CD4-positive, alpha-beta T cell treated with Interleukin-21 for 1 hour (primary cell): ENCODE results near the gene LPIN3.

ENCODE experiments used
- DNase-seq: peaks from one replicate; pipeline ENCODE4 v3.0.0-alpha.2; 2020

LPIN3 gene

GRCh38 chr20:41329435-41330342 lies 10.9 kb upstream of the LPIN3 start:
- peak; percentile 42 for DNase-seq

- DNase-seq: no peak
Observed at GRCh38 chr20:41330343-41330720, 10.3 kb upstream of the LPIN3 start.

- DNase-seq: no peak
Observed at GRCh38 chr20:41330941-41331340, 9.7 kb upstream of the LPIN3 start.

GRCh38 chr20:41331731-41332130 lies 8.9 kb upstream of the LPIN3 start:
- DNase-seq: no peak

DNA sequence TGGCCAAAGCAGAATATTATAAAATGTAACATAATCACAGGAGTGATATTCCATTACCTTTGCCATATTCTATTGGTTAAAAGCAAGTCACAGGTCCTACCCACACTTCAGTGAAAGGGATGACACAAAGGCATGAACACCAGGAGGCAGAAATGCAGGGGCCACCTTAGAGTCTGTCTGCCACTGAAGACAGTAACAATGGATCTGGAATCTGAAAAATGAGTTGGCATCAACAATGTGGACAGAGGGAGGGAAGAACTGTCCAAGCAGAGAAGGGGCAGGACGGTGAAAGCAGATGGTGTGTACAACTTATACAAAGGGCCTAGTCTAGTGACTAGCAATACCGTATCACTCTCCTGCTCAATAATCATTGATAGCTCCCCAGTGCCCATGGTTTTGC lies 6.6 kb upstream of the LPIN3 start:
- no peak for DNase-seq

DNA sequence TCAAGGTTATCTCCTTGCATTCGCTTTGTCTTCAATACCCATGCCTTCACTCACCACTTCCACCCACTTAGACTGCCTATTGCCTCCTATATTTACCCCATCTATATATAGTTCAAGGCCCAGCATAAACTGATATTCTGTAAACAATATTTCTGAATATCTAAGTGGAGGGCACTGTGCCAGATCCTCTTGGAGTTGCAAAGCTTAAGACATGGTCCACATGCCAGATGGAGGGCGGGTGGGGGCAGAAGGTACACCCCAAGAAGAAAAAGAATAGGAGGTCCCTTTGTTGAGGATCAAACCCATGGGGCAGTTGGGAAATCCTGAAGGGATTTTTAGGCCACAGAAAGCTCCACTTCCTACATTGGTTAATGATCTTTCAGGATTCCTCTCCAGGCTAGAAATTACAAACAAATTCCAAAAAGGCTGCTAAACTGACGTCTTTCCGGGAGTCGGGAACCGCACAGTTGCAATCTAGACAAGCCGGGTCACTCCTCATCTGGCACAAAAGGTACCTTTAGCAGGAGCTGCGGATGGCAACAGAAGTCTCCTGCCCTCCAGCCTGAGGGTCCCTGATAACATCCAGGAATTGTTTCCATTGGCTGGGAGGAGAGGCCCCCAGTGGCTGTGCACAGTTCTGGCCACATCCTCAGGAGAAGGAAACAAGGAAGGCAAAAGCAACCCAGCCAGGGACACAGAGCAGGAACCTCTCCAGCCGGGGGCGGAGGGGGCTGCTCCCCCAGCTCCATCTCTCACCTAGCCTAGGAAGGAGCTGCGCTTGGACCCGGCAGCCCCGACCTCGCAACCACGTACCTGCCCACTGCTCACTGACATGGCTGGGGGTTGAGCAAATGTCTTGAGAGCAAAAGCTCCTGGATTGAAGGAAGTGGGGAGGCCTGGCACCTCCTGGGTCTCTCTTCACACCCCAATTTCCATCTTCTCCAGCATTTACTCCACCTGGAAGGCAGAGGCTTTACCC lies 5.9 kb upstream of the LPIN3 start:
- no peak for DNase-seq

GRCh38 chr20:41335591-41335990 lies 5.0 kb upstream of the LPIN3 start:
- no peak for DNase-seq

DNA sequence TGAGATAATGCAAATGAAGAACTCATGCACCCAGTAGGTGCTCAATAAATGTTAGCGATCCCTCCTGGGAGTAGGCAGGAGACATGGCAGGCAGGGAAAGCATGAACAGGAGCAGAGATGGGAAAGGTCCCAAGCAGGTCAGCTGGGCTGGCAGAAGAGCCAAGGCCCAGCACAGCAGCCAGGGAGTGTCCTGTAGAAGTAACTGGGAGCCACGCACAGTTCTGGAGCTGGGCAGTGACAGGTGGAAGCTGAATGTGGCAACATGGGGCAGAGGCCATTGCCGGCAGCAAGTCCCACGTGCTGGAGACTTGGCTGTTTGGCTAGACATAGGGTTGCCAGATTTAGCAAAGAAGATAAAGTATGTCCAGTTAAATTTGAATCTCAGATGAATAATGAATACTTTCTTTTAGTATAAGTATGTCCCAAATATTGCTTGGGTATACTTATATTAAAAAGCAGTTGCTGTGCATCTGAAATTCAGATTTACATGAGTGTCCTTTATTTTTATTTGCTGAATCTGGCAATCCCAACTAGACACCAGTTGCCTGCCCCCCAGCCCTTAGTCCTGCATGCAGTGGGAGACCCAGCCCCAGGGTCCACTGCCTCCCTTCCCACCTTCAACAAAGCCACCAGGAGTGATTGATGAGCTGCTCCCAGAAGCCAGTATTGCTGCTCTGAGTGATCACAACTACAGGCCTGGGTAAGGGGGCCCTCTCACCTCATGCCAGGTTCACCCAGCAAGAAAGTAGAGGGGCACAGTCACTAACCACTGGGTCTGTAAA lies 3.7 kb upstream of the LPIN3 start:
- no peak for DNase-seq

GRCh38 chr20:41339957-41340326 lies 679 bp upstream of the LPIN3 start:
- peak; percentile 83 for DNase-seq

DNA sequence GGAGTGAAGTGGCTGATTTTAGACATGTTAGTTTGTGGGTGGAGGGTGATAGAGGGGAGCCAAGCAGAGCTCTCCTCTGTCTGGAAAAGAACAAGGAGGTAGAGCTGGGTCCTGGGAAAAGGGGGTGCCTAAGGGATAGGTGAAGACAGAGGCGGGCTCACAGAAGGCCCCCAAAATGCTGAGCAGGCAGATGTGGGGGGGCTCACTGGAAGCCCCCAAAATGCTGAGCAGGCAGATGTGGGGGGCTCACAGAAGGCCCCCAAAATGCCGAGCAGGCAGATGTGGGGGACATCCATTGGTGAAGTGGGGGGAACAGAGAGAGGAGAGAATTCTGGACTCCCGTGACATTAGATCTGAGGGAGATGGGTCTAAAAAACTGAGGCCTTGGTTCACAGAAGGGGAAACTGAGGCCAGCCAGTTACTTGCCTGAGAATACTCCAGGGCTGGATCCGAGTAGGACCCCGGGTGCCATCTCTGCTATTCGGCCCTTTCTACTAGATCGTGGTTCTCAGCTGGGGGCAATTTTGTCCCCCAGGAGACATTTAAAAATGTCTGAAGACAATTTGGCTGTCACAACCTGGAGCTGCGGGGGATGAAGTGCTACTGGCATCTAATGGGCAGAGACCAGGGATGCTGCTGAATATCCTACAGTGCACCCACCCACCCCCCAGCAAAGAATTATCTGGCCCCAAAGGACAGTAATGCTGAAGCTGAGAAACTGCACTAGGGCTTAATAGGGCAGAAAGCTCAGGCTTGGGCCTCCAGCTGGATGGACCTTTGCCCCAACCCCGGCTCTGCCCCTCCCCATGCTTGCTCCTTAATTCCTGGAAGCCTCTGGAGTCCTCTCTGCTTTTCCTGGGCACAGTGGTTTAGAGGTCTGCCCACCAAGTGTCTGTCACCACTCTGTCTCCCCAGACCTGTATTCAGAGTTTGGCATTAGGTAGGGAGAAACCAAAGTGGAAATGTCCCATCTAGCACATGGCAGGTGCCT lies 2.1 kb downstream of the LPIN3 start:
- DNase-seq: no peak

DNA sequence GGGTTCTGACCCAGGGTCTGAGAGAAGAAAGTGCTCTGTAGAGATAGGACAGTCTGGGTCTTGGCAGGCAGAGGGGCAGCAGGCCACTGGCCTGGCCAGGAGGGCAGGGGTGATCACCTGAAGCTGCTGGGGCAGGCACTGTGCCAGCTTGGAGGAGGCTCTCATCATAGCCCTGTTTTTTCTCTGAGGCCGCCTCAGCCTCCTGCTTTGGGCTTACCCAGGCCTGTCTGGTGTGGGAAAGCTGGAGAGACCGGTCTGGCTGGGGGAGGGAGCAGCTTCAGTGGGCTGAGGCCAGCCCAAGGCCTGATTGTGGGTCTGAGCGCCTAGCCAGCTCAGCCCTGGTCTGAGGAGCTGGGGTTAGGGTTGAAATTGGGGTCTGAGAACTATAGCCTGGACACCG lies 3.9 kb downstream of the LPIN3 start:
- no peak for DNase-seq

DNA sequence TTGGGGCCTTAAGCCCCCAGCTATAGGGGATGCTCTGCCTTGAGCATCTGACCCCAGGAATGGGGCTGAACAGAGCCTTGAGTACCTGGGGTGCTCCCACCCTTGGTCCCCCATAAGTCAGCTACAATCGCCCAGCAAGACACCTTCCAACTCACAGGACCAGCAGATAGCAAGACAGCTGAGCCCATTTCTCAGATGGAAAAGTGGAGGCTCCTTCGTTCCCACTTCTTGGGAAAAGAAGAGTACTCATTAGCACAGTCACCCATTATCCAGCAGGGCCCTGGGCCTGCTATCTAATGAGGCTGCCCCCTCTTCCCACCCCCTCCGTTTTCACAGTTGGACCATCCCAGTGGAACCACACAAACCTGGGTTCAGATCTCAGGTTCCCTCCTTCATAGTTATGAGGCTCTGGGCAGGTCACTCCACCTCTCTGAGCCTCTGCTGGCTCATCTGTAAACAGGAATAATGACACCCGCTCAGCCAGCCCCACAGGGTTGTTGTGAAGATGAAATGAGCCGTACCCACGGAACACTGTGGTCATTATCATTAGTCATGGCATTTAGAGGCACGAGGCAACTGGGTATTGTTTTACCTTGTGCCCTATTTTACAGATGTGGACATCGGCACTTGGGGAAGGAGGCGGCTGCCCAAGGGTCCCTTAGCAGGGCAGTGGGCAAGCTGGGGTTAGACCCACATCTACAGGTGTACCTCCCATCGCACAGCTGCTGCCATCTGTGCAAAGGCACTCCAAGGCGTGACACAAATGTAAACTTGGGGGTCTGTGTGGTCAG lies 4.5 kb downstream of the LPIN3 start:
- DNase-seq: no peak

GRCh38 chr20:41345729-41346067 lies 5.1 kb downstream of the LPIN3 start:
- DNase-seq: no peak

DNA sequence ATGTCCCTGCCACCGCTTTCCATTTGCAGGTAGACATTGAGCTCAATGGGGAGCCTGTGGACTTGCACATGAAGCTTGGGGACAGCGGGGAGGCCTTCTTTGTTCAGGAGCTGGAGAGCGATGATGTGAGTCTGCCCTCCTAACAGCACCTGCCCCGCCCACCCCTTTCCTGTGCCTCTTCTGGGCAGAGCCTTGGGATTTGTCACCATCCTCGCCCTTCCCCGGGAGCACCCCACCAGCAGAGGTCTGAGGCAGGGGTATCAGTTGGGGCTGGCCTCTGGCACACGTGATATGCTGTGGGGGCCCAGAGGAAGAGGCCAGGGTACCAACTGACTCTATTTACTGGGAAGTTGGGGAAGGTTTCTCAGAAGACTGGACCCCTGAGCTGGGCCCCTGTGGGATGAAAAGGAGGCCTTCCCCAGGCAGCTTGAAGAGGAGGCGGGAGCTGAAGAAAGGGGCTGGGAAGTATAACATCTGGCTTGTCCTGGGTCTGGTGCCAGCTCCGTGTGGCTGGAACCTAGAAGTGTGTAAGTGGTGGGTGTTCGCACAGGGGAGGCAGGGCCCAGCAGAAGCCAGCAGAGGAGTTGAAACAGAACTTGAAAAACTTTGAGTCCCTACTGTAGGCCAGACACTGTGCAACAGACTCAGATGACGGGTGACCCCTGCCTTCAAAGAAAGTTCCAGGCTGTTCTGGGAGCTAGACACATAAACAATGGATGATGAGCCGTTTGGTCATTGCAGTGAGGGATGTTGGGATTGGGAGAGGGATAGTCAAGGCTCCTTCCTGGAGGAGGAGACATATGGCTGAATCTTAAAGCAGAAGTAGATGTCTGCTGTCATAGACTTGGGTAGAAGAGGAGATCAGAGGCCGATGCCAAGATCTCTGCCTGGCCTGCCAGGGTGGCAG lies 7.2 kb downstream of the LPIN3 start:
- no peak for DNase-seq

- no peak for DNase-seq
Observed at GRCh38 chr20:41348430-41349172, 8.0 kb downstream of the LPIN3 start.

DNA sequence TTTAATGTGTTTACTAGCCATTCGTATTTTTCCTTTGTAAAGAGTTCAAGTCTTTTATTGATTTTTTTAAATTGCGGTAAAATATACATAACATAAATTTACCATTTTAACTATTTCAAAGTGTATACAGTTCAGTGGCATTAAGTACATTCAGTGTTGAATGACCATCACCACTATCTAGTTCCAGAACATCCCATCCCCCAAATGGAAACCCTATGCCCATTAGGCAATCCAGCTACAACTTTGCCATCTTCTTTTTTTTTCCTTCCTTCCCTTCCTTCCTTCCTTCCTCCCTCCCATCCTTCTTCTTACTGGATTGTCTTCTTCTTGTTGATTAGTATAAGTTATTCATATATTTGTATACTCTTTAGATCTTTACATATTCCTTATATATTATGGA lies 8.6 kb downstream of the LPIN3 start:
- DNase-seq: no peak

GRCh38 chr20:41349943-41350342 lies 9.3 kb downstream of the LPIN3 start:
- no peak for DNase-seq

DNA sequence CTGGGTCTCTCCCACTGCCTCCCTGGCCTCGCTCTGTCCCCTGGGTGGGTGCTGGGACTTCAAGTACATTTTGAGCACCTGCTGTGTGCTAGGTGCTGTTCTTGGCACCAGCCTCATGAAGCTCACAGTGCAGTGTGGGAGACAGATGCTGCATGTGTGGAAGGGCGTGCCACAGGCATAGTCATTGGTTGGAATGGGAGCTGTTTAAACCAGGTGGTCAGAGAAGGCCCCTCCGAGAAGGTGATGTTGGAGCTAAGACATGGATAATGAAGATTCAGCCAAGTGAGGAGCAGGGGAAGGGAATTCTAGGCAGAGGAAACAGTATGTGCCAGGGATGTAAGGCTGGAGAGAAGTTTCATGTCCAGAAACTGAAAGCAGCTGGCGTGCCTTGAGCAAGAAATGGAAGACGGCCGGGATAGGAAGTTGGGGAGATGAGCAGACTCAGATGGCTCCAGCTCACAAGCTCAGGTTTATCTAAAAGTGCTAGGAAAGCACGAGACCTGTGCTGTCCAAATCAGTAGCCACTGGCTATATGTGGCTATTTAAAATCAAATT lies 9.9 kb downstream of the LPIN3 start:
- no peak for DNase-seq

DNA sequence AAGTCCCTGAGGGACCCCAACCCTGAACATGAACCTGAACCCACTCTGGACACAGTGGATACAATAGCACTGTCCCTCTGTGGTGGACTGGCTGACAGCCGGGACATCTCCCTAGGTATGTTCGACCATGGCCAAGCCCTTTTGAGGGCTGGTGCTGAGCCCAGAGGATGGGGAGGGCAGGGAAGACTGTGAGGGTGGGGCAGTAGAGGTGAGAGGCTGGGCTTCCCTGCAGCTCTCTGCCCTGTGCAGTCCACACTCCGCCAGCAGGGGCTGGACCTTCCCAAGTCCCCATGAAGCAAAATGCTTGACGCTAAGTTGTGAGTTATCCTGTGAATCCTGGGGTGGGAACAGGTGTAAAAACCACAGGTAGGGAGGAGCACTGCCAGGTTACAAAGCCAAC lies 11.5 kb downstream of the LPIN3 start:
- no peak for DNase-seq
